HG02642 (cell line): ENCODE measurements around the gene AK1.
"Not testable (repeated sequence)": the region's sequence is repeated elsewhere in the genome, so short reads cannot be mapped to it uniquely, and the experiment has no call there.

Experiments
- ATAC-seq: cut with Tn5 transposase; IDR thresholded peaks from one replicate; pipeline ENCODE4 v1.9.1; 2021; ENCODE audit warnings: mild to moderate bottlenecking; ENCODE audit not compliant: unreplicated experiment, poor library complexity

AK1 gene

DNA sequence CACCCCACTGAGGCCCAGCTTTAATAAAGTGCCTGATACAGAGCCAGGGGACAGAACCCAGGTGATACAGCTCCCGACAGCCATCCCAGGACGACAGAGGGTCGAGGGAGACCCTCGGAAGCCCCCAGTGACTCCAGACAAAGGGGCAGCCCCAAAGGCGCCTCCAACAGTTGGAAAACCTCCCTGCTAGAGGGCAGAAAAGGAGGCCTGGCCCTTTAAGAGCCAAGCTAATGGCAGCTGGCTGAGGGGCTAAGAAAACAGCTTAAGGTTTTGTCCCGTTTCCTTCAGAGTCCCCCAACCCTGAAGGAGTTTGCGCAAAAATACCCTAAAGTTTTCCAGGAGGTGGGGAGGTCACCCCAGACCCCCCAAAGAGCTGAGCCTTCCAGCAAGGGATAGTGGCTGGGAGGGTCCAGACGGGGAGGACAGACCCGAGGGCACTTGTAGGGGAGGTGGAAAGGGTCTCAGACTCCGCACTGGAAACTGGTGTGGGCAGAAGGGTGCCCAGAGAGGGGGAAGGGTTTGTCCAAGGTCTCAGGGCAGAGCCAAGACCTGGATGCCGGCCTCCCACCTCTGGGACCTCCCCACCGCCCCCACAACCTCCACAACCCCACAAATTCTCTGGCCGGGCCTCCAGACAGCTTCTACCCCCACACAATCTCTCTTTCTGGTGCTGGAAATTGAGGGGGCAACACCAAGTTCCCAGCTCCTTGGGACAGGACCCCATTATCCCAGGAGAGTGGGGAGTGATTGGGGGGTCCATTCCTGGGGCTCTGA, 8.2 kb upstream of the AK1 start:
- no peak for ATAC-seq

DNA sequence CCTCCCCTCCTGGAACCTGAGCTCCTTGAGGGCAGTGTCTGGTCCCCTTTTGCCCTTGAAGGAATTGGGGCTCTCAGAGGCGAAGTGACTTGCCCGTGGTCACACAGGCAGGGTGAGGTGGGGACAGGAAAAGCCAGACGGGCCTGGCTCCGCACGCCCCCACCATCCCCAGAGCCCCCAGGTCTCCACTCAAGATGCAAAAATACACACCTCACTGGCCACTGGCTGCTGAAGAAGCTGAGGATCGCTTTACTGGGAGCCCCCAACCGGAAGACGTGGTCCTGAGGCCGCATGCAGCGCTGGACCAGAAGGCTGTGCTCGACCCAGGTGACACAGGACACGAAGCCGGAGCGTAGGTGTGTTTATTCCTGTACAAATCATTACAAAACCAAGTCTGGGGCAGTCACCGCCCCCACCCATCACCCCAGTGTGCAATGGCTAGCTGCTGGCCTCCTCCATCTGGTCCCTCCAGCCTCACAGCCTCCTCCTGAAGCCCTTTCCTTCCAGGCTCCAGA, 7.6 kb upstream of the AK1 start:
- no peak for ATAC-seq

DNA sequence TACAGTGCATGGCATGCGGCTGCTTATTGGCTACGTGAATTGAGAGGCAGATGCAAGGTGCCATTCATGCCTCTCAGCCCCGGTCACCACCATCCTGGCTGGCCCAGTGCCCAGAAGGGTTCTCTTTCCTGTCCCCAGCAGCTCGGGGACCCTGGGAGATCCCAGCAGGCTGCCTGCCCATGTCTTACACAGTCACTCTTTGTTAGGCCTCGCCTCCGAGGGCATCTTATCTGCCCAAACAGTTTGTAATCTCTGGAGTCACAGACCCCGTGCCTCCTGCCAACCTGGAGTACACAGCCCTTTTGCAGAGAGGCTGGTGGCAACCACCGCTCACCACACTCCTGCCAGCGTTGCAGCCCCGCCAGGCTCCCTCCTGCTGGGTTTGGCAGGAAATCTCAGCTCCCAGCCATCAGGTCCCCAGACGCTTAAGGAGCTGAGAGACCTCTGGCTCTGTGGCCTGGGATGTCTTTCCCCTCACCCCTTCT, 7.0 kb upstream of the AK1 start:
- ATAC-seq: no peak

DNA sequence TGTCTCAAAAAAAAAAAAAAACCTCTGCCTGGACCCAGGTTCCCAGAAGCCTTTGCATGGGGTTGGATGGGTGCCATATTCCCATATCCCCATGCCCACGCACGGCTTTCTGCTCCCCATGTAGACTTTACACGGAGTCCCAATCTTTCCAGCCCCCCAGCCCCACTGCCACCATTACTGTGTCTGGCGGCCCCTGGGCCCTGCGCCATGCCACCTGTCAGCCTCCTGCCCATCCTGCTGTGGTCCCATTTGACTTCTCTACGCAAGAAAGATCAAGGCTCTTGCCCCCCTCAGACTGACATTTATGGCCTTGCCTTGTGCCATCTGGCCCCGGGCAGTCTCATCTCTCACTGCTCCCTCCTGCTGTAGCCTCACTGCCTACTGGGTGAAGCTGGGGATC, 6.5 kb upstream of the AK1 start:
- ATAC-seq: no peak

DNA sequence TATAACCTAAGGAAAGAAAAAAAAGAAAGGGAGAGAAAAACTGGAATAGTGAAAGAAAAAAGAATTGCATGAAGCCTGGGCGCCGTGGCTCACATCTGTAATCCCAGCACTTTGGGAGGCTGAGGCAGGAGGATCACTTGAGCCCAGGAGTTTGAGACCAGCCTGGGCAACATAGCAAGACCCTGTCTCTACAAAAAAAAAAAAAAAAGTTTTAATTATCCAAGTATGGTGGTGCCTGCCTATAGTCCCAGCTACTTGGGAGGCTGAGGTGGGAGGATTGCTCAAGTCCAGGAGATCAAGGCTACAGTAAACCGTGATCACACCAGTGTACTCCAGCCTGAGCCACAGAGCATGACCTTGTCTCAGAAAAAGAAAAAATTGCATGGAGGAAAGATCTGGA, 4.2 kb upstream of the AK1 start:
- not testable (repeated sequence) for ATAC-seq

DNA sequence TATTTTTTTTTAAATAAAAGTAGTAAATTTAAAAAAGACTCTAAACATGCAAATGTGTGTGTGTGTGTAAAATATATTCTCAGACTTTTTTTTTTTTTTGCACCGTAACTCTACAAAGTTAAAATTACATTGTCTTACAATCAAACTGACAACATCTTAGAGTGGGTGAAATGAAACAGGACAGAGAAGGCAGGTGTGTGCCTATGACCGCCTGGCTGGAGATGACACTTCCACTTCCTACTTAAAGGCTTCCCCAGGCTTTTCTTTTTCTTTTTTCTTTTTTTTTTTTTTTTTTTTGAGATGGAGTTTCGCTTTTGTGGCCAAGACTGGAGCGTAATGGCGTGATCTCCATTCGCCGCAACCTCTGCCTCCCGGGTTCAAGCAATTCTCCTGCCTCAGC, 2.7 kb upstream of the AK1 start:
- ATAC-seq: no peak

DNA sequence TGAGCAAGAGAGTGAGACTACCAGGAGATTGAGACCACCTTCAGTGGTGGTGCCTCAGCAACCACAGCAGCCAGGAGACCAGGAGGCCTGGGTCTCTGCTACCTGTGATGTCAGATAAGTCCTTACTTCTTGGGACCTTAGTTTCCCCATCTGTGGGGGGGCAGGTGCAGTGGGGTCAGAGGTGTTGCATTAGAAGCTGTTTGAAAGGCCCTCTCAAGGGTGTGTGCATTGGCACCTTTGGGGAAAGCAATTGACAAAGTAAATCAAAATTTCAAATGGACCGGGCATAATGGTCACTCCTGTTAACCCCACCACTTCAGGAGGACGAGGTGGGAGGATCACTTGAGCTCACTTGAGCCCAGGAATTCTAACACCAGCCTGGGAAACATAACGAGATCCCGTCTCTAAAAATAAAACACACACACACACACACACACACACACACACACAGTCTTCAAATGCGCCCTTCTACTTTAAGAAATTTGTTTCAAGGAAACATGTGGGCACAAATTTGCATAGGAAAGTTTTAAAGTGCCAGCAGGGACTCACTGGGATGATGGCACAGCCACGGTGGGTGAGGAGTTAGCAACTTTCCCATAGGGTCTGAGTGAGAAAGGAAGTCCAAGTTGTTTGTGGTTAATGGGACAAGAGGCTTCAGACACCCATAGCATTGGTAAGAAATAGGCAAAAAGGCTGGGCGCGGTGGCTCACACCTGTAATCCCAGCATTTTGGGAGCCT, 1.3 kb upstream of the AK1 start:
- no peak for ATAC-seq

DNA sequence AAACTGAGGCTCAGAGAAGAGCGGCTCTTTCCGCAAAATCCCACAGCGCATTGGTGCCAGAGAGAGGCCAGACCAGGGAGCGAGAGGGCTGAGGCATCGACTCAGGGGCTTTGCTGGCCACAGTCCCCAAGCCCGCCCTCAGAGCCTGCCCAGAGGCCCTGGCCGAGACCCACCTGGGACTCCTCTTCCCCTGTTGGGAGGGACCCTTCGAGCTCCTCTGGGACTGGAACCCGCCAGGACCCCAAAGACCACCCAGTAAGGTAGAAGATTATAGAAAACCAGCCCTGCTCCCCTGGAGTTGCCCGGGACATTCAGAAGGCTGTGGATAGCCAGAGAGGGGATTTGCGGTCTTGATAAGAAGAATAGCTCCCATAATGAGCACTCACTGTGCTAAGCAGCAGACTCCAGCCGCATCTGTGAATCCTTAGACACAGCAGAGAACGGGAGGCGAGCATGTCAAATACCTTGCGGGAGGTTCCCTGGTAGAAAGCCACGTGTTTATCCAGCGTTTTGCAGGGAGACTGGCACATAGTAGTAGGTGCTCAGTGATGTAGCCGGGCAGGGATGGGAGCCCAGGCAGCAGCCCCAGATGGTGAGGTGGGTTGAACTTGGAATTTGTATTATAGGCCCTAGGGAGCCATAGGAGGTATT, 651 bp upstream of the AK1 start:
- ATAC-seq: no peak

DNA sequence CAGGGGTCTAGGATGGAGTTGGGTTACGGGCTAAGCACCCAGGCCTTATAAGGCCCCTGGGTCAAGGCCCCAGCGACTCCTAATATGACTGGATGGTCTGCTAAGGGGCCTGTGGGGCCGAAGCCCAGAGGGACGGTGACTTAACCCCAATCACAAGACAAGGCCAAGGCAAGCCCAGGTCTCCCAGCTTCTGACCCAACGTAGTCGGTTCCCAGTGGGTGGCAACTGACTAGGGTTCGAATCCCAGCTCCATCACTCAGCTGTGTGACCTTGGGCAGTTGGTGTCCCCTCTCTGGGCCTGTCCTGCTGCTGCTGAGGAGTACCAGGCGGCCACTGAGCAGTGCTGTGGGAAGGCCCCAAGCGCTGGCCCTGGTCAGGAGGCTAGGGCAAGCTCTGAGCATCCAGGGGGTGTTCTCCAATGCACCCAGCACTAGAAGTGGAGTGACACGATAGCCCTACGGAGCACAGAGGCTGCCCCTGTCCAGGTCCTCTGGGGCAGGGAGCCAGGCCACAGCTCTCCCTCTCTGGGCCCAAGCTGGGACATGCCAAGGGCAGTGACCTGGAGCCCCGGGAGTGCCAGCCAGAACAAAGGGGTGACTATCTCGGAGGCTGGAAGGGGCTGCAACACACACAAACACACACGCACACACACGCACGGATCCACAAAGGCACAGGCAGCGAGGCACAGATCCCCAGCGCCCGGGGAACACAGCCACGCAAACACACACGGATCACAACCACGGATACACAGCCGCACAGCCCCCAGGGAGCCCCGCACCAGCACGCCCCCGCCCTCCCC, 512 bp downstream of the AK1 start:
- ATAC-seq: no peak

DNA sequence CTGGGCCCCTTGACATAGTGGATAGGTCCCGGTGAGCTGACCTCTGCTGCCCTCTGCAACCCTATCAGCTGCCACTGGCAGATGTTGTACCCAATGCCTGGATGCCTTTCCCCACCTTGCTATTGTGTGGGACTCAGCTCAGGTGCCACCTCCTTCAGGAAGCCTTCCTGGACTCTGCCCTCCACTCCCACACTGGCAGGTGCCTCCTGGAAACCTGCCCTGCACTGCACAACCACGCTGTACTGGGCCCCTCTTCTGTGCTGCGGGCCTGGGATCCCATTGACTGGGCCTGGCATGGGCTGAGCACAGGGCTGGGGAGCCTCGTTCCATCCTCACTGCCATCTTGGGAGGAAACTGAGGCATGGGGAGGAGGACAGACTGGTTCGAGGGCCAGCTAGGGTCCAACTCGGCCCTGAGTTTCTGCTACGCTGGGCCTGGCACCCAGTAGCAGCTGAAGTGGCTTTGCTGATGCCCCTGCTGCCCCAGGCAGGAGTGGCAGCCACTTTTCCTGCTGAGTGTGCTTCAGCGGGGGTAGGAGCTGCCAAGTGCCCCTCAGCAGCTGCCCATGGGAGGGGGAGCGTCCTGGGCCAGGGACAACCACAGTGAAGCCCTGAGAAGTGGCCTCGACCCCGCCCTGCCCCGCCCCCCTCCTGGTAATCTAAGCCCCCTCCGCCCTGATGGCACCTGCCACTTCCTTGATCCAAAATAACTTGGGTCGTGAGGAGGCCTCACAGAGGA, 1.3 kb downstream of the AK1 start:
- ATAC-seq: no peak

DNA sequence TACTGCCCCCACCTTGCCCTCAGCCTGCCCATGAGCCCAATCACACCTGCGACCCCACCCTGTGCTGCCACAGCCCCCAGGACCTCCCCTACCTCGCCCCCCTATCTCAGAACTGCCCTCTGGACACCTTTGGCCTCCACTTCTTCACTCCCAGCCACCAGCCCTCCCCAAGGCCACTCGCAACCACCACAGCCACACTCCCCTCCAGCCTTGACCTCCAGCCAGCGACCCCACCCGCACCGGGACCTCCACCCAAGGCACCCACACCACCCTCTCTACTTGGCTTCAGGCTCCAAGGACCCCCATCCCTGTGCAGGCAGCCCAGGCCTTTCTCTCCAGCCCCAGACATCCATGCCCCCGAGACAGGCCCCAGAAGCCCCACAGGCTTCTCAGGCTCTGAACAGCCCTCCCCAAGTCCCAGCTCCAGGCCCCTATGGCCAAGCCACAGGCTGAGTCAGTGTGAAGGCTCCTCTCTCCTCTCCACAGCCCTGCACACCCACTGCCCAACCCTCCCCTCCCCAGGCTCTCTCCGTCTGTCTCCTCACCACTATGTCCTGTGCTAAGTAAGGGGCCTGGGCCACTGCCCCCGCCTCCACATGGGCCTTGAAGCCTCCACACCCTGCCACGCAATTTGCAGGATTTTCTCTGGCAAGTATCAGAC, 2.0 kb downstream of the AK1 start:
- ATAC-seq: no peak

DNA sequence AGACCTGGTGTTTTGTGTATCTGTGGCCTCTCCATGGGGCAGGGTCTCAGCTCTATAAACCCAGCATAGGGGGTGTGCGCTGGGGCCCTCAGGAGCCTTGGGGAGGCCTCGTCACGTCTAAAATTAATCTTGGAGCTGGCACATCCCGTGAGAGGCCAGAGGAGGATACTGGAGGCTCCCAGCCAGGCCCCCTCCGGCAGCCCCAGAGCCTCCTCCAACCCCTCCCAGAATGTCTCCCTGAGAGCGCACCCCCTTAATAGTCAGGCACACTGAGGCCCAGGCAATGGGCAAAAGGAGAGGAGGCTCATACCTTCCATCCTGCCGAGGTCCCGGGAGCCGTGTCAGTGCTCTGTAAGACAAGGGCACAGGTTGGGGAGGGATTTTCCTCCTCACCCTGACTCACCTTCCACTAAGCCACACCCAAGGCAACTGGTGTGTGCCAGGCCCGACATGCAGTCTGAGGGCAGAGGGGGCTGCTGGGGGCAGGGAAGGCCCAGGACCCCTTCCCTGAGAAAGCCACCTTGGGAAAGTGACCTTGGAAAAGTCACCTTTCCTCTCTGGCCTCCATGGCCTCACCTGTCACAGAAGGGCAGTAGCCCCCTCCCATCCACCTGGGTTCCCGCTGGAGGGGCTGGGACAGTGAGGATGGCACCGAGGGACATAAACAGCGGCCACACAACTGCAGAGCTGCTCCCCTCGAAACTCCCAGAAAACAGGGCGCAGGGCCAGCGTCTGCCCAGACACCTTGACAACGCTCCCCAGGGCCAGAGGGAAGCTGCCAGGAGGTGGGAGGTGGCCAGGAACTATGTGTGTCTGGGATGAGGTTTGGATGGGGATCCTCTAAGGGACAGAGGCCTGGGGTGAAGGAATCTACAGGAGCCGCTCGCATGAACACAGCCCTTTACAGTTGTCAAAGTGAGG, 2.9 kb downstream of the AK1 start:
- no peak for ATAC-seq

DNA sequence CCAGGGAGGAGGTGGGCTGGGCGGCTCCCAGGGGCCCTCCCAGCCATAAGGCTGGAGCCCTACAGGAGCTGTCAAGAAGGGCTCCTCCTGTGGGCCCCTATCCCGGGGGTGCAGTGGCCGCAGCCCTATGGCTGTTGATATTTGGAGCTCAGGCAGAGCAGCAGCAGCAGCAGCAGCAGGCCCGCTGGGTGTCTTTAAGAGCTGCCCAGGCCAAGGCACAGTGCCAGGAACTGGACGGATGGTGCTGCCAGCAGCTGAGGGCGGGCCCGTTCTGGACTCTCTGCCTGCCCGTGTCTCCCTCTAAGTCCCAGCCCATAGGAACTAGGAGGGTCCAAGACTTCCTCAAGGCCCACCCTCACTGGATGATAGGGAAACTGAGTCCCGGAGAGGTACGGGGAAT, 3.6 kb downstream of the AK1 start:
- no peak for ATAC-seq

DNA sequence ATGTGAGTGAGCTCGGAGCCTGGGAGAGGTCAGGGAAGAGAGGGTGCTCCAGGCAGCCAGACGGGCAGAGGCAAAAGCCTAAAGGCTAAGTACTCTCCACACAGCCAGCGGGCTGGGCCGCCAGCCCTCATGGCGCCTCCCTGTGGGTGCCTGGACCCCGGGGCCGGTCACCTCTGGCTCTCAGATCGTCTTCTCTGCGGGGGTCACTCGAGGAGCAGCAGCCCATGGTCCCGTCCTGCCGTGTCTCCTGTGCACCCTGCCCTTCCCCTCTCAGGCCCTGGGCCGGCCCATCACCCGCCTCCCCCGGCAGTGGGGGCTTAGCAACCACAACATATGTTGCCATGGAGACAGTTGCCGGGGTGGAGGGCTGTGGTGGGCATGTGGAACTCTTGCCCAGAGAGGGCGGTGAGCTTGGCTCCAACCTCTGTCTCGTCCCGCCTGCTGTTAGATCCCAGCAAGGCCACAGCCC, 4.2 kb downstream of the AK1 start:
- ATAC-seq: no peak

DNA sequence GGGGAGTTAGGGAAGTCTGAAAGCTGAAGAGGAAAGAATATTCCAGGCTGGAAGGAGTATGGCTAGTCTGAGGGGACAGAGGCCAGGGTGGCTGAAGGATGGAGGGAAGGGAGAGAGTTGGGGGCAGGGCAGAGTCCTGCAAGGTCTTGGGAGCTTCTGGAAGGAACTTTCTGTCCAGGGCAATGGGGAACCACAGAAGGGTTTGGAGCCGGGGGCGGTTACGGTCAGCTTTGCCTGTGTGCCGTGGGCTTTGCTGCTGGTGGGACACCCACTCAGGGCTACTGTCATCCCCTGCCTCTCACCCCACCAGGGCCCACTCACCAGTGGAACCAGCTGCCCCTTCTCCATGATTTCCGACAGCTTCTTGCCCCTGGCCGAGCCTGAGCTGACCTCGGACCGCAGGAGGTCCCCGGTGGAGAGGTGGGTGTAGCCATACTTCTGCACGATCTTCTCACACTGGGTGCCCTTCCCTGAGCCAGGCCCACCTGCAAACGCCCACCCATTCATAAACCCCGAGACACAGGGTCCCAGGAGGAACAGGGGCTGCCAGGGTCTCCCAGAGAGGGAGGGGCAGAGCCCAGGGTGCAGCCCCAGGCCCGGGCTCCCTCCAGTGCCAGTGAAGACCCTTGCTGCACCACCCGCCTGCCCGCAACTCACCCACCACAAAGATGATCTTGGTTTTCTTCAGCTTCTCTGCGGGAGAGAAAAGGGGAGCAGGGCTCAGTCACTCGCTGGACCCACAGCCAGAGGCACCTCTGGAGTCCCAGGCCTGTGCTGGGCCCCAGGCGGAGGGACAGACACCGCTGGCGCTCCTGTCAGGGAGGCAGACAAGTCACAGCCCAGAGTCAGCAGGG, 4.9 kb downstream of the AK1 start:
- ATAC-seq: no peak

DNA sequence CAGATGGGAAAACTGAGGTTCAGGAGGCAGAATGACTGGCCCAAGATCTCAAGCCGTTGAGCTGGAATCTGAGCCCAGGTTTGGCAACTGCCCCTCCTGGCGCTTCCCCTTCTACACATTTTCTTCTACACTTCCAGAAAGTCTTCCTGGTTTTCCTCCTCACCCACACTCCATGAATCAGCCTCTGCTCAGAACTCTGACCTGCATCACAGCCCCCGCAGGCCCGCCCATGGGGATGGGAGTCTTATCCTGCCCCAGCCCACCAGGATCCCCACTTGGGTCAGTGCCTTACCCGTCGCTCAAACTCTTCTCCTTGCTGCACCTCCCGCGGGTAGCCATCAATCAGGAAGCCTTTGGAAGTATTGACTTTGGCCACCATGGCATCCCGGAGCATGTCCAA, 5.9 kb downstream of the AK1 start:
- ATAC-seq: no peak

DNA sequence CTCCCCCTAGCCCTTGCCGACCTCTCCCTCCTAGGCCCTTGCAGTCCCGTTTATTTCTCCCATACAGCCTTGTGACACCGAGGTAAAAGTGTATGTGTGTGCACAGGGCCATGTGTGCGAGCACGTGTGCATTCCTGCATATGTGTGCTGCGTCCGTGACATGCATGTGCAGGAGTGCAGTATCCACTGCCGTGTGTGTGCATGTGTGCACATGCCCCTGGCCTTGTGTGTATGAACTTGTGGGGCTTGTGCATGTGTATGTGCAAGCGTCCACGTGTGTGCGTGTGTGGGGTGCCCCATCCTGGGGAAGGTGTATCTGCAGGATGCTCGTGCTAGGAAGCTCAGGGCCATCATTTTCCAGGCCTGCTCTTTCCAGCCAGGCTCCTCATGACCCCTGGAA, 6.6 kb downstream of the AK1 start:
- ATAC-seq: no peak
